Body of pancreas (tissue), 4 donors: ENCODE measurements around the gene ATF7IP. TPM values are rescaled to one million over a fixed set of nuclear protein-coding genes. Genes with fewer than 3 reads are reported as not detected.
A peak's percentile ranks its signal among the peaks of the same experiment; 100 is the strongest.

Experiments
- ATAC-seq: fragments of 150-250 bp; one replicate; pipeline ENCODE4 v1.9.1; 2016
- DNase-seq, 4 donors: peaks; one replicate each; pipeline ENCODE4 v3.0.0-alpha.2; 2019
- H3K27ac ChIP-seq, 4 donors: fragments of 200-600 bp; sonication (generic); 1 replicate in 3 of 4; 2 replicates in 1 of 4; pipeline versions ENCODE4 v1.5.1 to v1.6.1; 2016 to 2019; ENCODE audit warnings: mild to moderate bottlenecking in 1 of 4, mixed read lengths in 1 of 4, moderate library complexity in 1 of 4
- H3K27me3 ChIP-seq, 2 donors: fragments of 200-600 bp; sonication (generic); one replicate each; pipeline ENCODE4 v1.6.0; 2016; ENCODE audit warnings: mild to moderate bottlenecking in 1 of 2
- H3K36me3 ChIP-seq, 2 donors: fragments of 200-600 bp; sonication (generic); replicated peaks in 1 of 2; 2 replicates each; pipeline ENCODE4 v1.5.1; 2016; ENCODE audit warnings: low read depth in 2 of 2; ENCODE audit not compliant: insufficient read depth in 1 of 2
- H3K4me1 ChIP-seq: fragments of 200-600 bp; sonication (generic); one replicate; pipeline ENCODE4 v1.6.0; 2016
- H3K4me3 ChIP-seq, 2 donors: fragments of 200-600 bp; sonication (generic); 1 replicate in 1 of 2; 2 replicates in 1 of 2; pipeline ENCODE4 v1.5.1; 2016 to 2019
- H3K9me3 ChIP-seq, 3 donors: fragments of 200-600 bp; sonication (generic); 1 replicate in 2 of 3; 2 replicates in 1 of 3; pipeline ENCODE4 v1.5.1; 2016
- POLR2A ChIP-seq, 3 donors: fragments of 450-650 bp; IDR thresholded peaks; one replicate each; pipeline ENCODE4 v1.6.1; 2016; ENCODE audit warnings: antibody characterized with exemption in 3 of 3, mild to moderate bottlenecking in 2 of 3
- WGBS, 2 donors: methylation state at CpG; one replicate each; pipeline ENCODE4 v1.1.5; 2017; 5-methylcytosine and 5-hydroxymethylcytosine counted together
- intact Hi-C: fragments of 100-400 bp; cut with DNase I; formaldehyde crosslinking; loops from one replicate; pipeline ENCODE4 v1.15.1; 2023
- total RNA-seq, 2 donors: library from RNA; depleted of rRNA; stranded (reverse); fragments of >200 nt; gene quantifications; one replicate each; pipeline ENCODE4 v1.1.0, GENCODE V29; 2016
- TF ChIP-seq, protein P1 (sequence below), 7 experiments: fragments of 450-650 bp in 4 of 7; fragments of 200-600 bp in 3 of 7; sonication (generic) in 3 of 7; IDR thresholded peaks; one replicate each; pipeline ENCODE4 v1.5.1; 2016 to 2019; ENCODE audit warnings: antibody characterized with exemption in 7 of 7

Gene ATF7IP
- total RNA-seq, 2 donors from 2014 or later, result 37.6 to 80.8 TPM

DNA sequence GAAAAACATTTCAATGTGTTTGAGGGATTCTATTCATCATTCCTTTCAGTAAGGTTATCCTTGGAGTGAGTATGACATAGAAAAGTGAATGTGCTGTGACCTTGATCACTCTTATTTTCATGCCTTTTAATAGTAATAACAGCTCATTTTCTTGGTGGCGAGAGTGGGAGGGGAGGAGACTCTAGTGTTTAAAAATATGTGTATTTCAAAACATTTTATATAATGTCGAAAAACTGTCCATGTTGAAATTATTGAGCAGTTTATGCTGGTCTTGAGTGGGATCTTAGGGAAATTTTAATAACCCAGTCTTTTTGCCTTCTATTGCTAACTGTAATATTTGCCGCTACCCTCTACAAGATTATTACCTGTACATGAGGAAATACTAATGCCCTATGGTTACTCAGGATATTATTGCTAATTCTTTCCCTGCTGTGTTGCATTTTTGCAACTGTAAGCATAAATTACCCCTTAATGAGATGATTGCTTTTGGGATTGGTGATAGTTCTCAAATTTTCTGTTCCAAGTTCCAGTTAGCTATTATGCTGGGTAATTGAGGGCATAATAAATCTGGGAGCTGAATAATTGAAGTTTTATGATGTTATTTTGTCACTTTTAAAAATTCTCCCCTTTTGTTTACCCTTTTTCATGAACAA lies 21.9 kb downstream of the ATF7IP start:
- Histone ChIP-seq H3K36me3 (no peaks in the 10 kb centered on the region), H3K27me3 (no peaks in the 10 kb centered on the region), H3K9me3 (no peaks in the 10 kb centered on the region), H3K4me3 (no peak overlapping the region), H3K27ac (no peak overlapping the region), H3K4me1 (peaks cover 41% of the 10 kb centered on the region)
- intact Hi-C loops, result no loop called here
- 62 to 84% methylated on average over 3 of the region's 3 CpGs for WGBS, 2 donors
- TF ChIP-seq, protein P1, sequence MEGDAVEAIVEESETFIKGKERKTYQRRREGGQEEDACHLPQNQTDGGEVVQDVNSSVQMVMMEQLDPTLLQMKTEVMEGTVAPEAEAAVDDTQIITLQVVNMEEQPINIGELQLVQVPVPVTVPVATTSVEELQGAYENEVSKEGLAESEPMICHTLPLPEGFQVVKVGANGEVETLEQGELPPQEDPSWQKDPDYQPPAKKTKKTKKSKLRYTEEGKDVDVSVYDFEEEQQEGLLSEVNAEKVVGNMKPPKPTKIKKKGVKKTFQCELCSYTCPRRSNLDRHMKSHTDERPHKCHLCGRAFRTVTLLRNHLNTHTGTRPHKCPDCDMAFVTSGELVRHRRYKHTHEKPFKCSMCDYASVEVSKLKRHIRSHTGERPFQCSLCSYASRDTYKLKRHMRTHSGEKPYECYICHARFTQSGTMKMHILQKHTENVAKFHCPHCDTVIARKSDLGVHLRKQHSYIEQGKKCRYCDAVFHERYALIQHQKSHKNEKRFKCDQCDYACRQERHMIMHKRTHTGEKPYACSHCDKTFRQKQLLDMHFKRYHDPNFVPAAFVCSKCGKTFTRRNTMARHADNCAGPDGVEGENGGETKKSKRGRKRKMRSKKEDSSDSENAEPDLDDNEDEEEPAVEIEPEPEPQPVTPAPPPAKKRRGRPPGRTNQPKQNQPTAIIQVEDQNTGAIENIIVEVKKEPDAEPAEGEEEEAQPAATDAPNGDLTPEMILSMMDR (IDR thresholded peaks at IDR 0.05), result no peak
- TF ChIP-seq POLR2A (IDR thresholded peaks at IDR 0.05), result no peak
- no peak for ATAC-seq
- no peak for DNase-seq

- Histone ChIP-seq H3K4me1 (peaks cover 50% of the 10 kb centered on the region), H3K27ac (peak overlapping the region in 2 of 4 donors; percentile 46 to 59), H3K9me3 (no peaks in the 10 kb centered on the region), H3K4me3 (no peak overlapping the region), H3K36me3 (no peaks in the 10 kb centered on the region), H3K27me3 (no peaks in the 10 kb centered on the region)
- intact Hi-C loops, result no loop called here
- ATAC-seq (no peak), DNase-seq (no peak)
- TF ChIP-seq, protein P1 (IDR thresholded peaks at IDR 0.05), result no peak
- no peak for TF ChIP-seq POLR2A (IDR thresholded peaks at IDR 0.05)
- WGBS, 2 donors, result 37 to 51% methylated on average over 3 of the region's 3 CpGs
Measured at GRCh38 chr12:14390449-14390848, 25.0 kb downstream of the ATF7IP start.

GRCh38 chr12:14390870-14391530 lies 25.5 kb downstream of the ATF7IP start:
- H3K27me3 ChIP-seq, result no peaks in the 10 kb centered on the region
- TF ChIP-seq, protein P1 (IDR thresholded peaks at IDR 0.05), result no peak
- no peak for TF ChIP-seq POLR2A (IDR thresholded peaks at IDR 0.05)
- ATAC-seq (no peak), DNase-seq (no peak)
- H3K4me3 ChIP-seq, result no peak overlapping the region
- 13 to 25% methylated on average over 3 of the region's 3 CpGs for WGBS, 2 donors
- intact Hi-C loops, result no loop called here
- H3K36me3 ChIP-seq, result no peaks in the 10 kb centered on the region
- H3K4me1 ChIP-seq, result peaks cover 53% of the 10 kb centered on the region
- peak overlapping the region in 3 of 4 donors; percentile 18 to 59 (median 46) for H3K27ac ChIP-seq
- H3K9me3 ChIP-seq, result no peaks in the 10 kb centered on the region

DNA sequence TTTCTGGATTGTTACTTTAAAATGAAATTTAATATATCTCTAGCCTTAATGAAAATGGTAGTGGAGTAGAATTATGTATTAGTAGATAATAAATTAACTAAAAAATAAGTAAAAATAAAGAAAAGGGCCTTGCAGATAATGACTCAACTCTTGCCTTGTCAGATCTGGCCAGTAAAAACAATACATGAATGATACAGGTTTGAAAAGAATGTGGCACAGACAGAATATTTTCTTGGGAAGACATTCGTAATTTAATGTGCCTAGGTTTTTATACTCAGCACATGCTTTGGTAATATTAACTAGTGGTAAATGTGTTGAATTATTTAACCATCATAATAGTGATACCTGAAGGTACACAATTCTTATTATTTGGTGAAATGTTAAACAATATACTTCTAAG lies 28.3 kb downstream of the ATF7IP start:
- peaks cover 61% of the 10 kb centered on the region for H3K4me1 ChIP-seq
- H3K4me3 ChIP-seq, result no peak overlapping the region
- ATAC-seq (no peak), DNase-seq (no peak)
- TF ChIP-seq POLR2A (IDR thresholded peaks at IDR 0.05), result no peak
- TF ChIP-seq, protein P1 (IDR thresholded peaks at IDR 0.05), result no peak
- H3K27ac ChIP-seq, result peak overlapping the region in 3 of 4 donors; percentile 31 to 72 (median 54)
- no peaks in the 10 kb centered on the region for H3K36me3 ChIP-seq
- H3K9me3 ChIP-seq, result no peaks in the 10 kb centered on the region
- H3K27me3 ChIP-seq, result no peaks in the 10 kb centered on the region
- WGBS, 2 donors, result 8 to 25% methylated on average over 1 of the region's 1 CpG
- intact Hi-C loops, result no loop called here
